A549 treated with DMSO at 1 μM for 4 hours (cell line): ENCODE results near the gene R3HDM2. TPM values are rescaled to one million over a fixed set of nuclear protein-coding genes. Genes with fewer than 3 reads are reported as not detected.

ENCODE experiments used
- total RNA-seq: library from RNA; stranded (reverse); fragments of 200-300 nt; extraction: Qiagen RNA extraction; gene quantifications from 5 replicates; pipeline ENCODE4 v1.2.3, GENCODE V29; 2022; ENCODE audit warnings: low read depth

Gene R3HDM2
- 8.7 to 11.4 TPM (median 10.0 TPM) in 5 replicates for total RNA-seq

DNA sequence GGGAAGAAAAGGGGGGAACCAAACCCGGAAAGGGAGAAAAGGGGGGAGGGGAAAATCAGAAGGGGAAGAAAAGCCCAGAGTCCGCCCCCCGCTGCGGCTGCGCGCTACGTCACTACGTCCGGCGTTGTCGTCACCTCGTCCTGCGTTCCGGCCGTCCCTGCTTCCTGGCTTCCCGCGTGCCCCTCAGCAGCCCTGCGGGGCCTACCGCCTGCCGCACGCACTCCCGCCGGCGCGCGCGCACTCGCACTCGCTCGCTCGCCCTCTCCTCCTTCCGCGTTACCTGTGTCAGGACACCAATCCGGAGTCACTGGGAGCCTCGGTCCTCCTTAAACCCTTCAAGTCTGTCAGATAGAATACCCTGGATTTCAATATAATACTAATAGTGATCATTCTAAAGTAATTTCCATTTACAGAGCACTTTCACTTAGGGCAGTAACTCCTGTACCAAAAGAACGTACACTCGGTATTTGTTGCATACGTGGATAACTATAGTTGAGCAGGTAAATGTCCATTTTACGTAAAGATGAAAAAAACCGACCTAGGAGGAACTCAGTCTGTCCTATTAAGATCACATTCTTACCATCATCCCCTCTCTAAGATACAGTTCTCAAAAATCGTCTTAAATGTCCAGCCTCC, at the start of gene R3HDM2:
TSS of gene R3HDM2 (minus strand) at position 113 of the 636 bp plus-strand sequence. CDS start 120,615 bp downstream, outside the sequence.

GRCh38 chr12:57479376-57480115, 48.7 kb upstream of the R3HDM2 start, which contains the start of gene ARHGAP9:
TSS of gene ARHGAP9 (minus strand) at chr12:57479866. CDS start at chr12:57479406, 460 bp downstream.

GRCh38 chr12:57459750-57460467, 29.1 kb upstream of the R3HDM2 start, which contains the start of gene GLI1:
TSS of gene GLI1 (plus strand) at chr12:57459785. CDS start at chr12:57463692, 3,907 bp downstream.

GRCh38 chr12:57454566-57455373, 23.9 kb upstream of the R3HDM2 start, which contains the start of gene INHBE:
TSS of gene INHBE (plus strand) at chr12:57455307. CDS start at chr12:57455537, 230 bp downstream.

DNA sequence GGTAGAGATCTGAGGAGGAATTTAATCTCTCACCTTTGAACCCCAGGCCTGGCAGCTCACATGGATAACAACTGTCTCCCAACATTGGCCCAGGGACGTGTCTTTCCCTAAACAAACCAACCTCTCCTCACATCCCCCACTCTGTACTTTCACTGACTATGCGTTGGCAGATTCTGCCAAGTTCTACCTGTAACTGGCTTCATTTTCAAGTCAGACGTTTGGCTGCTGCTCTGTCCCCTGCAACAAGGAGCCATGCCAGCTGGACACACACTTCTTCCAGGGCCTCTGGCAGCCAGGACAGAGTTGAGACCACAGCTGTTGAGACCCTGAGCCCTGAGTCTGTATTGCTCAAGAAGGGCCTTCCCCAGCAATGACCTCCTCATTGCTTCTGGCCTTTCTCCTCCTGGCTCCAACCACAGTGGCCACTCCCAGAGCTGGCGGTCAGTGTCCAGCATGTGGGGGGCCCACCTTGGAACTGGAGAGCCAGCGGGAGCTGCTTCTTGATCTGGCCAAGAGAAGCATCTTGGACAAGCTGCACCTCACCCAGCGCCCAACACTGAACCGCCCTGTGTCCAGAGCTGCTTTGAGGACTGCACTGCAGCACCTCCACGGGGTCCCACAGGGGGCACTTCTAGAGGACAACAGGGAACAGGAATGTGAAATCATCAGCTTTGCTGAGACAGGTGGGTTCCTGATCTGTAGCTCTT, 3.8 kb upstream of the R3HDM2 start, which contains the start of gene INHBC:
TSS of gene INHBC (plus strand) at position 268 of the 707 bp plus-strand sequence. CDS start at position 371, 103 bp downstream.

GRCh38 chr12:57250956-57251355, 179.9 kb downstream of the R3HDM2 start, which contains the start of gene STAC3:
TSS of gene STAC3 (minus strand) at chr12:57251187. CDS start at chr12:57249636, 1,551 bp downstream.

DNA sequence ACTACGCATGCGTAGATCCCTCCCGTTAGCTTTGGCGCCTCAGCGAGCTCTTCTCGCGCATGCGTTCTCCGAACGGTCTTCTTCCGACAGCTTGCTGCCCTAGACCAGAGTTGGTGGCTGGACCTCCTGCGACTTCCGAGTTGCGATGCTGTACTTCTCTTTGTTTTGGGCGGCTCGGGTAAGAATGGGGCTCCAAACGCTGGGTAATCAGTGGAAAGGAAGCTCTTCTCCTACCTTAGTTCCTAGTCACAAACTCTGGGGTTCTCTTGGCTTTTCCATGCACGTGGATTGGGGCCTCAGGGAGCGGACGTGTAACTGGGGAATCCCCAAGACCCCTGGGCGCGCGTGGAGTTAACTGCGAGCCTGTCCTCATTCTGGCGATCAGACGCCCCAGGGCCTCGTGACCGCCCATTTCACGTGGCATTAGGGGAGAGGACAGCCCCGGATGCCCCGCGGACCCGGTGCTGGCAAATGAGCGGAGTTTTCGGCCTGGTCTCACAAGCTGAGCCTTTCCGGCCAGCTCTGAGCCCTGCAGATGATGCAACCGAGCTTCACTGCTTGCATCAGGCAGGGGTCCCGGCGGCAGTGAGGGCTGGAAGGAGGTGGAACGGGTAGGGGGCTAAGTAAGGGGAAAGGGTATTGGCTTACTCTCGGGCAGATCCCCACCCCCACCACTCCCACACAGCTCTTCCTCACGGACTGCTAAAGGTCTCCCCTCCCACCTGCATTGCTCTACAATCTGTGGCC, 201.0 kb downstream of the R3HDM2 start, which contains the start of gene SHMT2:
TSS of gene SHMT2 (plus strand) at position 78 of the 747 bp plus-strand sequence. CDS start at position 146, 68 bp downstream.

DNA sequence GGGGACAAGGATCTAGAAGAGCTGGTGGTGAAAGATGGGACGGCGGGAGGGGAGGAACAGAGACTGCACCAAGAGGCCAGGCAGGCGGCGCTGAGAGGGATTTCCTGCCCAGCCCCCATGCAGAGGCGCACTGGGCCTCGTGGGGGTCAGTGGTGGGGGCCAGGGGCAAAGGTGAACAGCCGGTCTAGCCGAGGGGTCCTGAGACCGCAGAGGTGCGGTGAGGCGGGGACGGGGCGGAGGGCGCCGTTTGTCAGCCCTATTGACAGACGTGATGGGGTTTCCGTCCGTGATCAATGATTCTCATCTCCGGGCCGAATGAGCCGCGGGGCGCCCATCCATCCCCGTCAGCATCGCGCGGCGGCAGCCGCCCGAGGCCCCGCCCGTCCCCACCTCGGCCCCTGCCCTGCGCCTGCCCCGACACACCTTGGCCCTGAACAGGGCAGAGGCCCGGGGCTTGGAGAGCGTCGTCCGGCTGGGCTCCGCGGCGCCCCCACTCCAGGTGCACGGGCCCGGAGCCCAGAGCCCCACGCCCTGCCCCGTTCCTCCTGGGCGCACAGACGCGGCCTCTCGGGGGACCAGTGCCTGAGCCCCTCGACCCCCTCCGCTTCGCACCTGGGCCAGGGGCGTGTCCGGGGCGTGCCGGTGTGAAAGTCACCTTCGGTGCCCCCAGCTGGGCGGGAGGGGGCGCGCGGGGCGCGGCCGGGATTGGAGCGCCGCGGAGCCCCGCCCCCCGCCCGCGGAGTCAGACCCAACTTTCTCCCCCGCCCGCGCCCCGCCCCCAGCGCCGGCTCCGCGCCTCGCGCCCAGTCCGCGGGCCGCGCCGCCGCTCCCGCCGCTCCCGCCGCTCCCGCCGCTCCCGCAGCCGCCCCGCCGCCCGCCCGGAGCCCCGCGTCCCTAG, 214.6 kb downstream of the R3HDM2 start, which contains the start of gene NXPH4:
TSS of gene NXPH4 (plus strand) at position 781 of the 898 bp plus-strand sequence. CDS start 176 bp downstream, outside the sequence.

Other genes starting within 250 kb of the R3HDM2 start
- gene NXPH4, start 214.2 kb downstream of the R3HDM2 start, total RNA-seq, result 4.6 to 6.2 TPM (median 5.0 TPM) in 5 replicates
- 118 to 151 TPM (median 142 TPM) in 5 replicates for gene SHMT2, start 201.3 kb downstream of the R3HDM2 start, total RNA-seq
- gene STAC3, start 179.9 kb downstream of the R3HDM2 start, total RNA-seq, result 0.16 to 0.57 TPM (median 0.27 TPM) in 5 replicates
- not detected in 5 replicates for gene INHBC, start 3.7 kb upstream of the R3HDM2 start, total RNA-seq
- gene INHBE, start 24.3 kb upstream of the R3HDM2 start, total RNA-seq, result 0.07 to 0.22 TPM (median 0.15 TPM) in 4 of 5 replicates, not detected in the other
- gene GLI1, start 28.7 kb upstream of the R3HDM2 start, total RNA-seq, result 9.3 to 13.8 TPM (median 11.2 TPM) in 5 replicates
- gene ARHGAP9, start 48.8 kb upstream of the R3HDM2 start, total RNA-seq, result 0.11 to 0.69 TPM (median 0.43 TPM) in 5 replicates
- 134 to 275 TPM (median 156 TPM) in 5 replicates for gene MARS1, start 57.0 kb upstream of the R3HDM2 start, total RNA-seq
- 26.2 to 39.6 TPM (median 33.3 TPM) in 5 replicates for gene DDIT3, start 89.5 kb upstream of the R3HDM2 start, total RNA-seq
- gene MBD6, start 91.8 kb upstream of the R3HDM2 start, total RNA-seq, result 24.5 to 31.9 TPM (median 28.6 TPM) in 5 replicates
- 103 to 160 TPM (median 117 TPM) in 5 replicates for gene DCTN2, start 116.1 kb upstream of the R3HDM2 start, total RNA-seq
- 0.18 to 0.30 TPM (median 0.21 TPM) in 5 replicates for gene KIF5A, start 119.0 kb upstream of the R3HDM2 start, total RNA-seq
- gene PIP4K2C, start 160.1 kb upstream of the R3HDM2 start, total RNA-seq, result 40.0 to 50.3 TPM (median 42.2 TPM) in 5 replicates
- 17.1 to 19.8 TPM (median 17.7 TPM) in 5 replicates for gene DTX3, start 173.8 kb upstream of the R3HDM2 start, total RNA-seq
- 5.6 to 6.9 TPM (median 6.1 TPM) in 5 replicates for gene ARHGEF25, start 180.4 kb upstream of the R3HDM2 start, total RNA-seq
- 34.2 to 52.4 TPM (median 46.8 TPM) in 5 replicates for gene B4GALNT1, start 202.2 kb upstream of the R3HDM2 start, total RNA-seq